Measurements from ENCODE around the gene TNS3. TPM values are rescaled to one million over a fixed set of nuclear protein-coding genes. Genes with fewer than 3 reads are reported as not detected.

The TNS3 gene
- total and polyA plus RNA-seq, 2 donors (not counting 1 experiment from before 2014, with no cell fraction given): 11.4 to 77.5 TPM

- no peak overlapping the region for H3K4me2 ChIP-seq (replicated peaks; ENCODE audit: low read depth, low read length, poor library complexity, severe bottlenecking)
- peaks cover 0 to 3% (median 0%) of the 10 kb centered on the region in 3 donors for H3K9me3 ChIP-seq (ENCODE audit: control extremely low read depth in 1 of 3, control insufficient read depth in 2 of 3, insufficient read depth in 1 of 3, low read length in 2 of 3)
- H3K27ac ChIP-seq (ENCODE audit: low read length in 2 of 2): peak overlapping the region in 1 of 2 donors; percentile 75
- Mint-ChIP-seq H3K27ac (peak overlapping the region; percentile 90), H3K4me1 (peaks cover 65% of the 10 kb centered on the region), H3K9me3 (ENCODE audit: insufficient read depth) (no peaks in the 10 kb centered on the region), H3K27me3 (no peaks in the 10 kb centered on the region), H3K4me3 (no peak overlapping the region)
- DNase-seq: no peak
- H3K36me3 ChIP-seq (replicated peaks in 1 of 2; ENCODE audit: control extremely low read depth in 1 of 2, control insufficient read depth in 1 of 2, extremely low read depth in 1 of 2, insufficient read depth in 2 of 2, low read length in 1 of 2): no peaks in the 10 kb centered on the region
- no peak for TF ChIP-seq EZH2 (IDR thresholded peaks at IDR 0.05; ENCODE audit: borderline replicate concordance, insufficient read depth, low read depth, low read length, poor library complexity, severe bottlenecking)
- no peak for TF ChIP-seq CTCF (IDR thresholded peaks at IDR 0.05)
- no peak overlapping the region for H3K4me3 ChIP-seq (ENCODE audit: control extremely low read depth in 1 of 5, extremely low read depth in 1 of 5, insufficient read depth in 1 of 5, low read depth in 2 of 5, low read length in 4 of 5)
- H3K4me1 ChIP-seq (ENCODE audit: control insufficient read depth in 2 of 2, insufficient read depth in 2 of 2, low read length in 2 of 2): peaks cover 42 to 59% of the 10 kb centered on the region in 2 donors
- peaks cover 9% of the 10 kb centered on the region for H4K20me1 ChIP-seq (ENCODE audit: control insufficient read depth, insufficient read depth, low read length, poor library complexity, severe bottlenecking)
- H3K79me2 ChIP-seq (ENCODE audit: control insufficient read depth, insufficient read depth, low read length): peaks cover 3% of the 10 kb centered on the region
- no peak overlapping the region for H3K9ac ChIP-seq (ENCODE audit: low read length)
- POLR2A ChIA-PET: interaction anchor here (0.6 kb wide), 1 partner anchor 171 kb away, joined by 3 read pairs; no protein-coding TSS in a partner anchor
- H3K27me3 ChIP-seq (replicated peaks in 1 of 4; ENCODE audit: control extremely low read depth in 1 of 4, control insufficient read depth in 3 of 4, insufficient read depth in 4 of 4, low read length in 3 of 4): no peaks in the 10 kb centered on the region
- no peak for ATAC-seq (ENCODE audit: low read depth)
- no peak overlapping the region for H2AFZ ChIP-seq (ENCODE audit: insufficient read depth, low read depth, low read length, poor library complexity, severe bottlenecking)
- CTCF ChIA-PET: interaction anchor here (0.9 to 1.6 kb wide), 7 partner anchors 11 to 320 kb away, joined by 3 to 9 read pairs (median 4); no protein-coding TSS in a partner anchor
- WGBS (ENCODE audit: insufficient coverage): 95% methylated on average over 16 of the region's 17 CpGs
- intact Hi-C loops (cut with micrococcal nuclease): no loop called here
Observed at GRCh38 chr7:47498229-47499056, 83.5 kb downstream of the TNS3 start.

Data from B cell (primary cell).